22Rv1 (cell line): ENCODE results near the gene FBXW7.

Experiments
- H3K27ac ChIP-seq: fragments of 450-650 bp; 2 replicates; pipeline ENCODE4 v1.5.1; 2017
- ZFX ChIP-seq: fragments of 450-650 bp; IDR thresholded peaks from 2 replicates; pipeline ENCODE4 v1.6.1; 2017; ENCODE audit warnings: antibody characterized with exemption, borderline replicate concordance
- TF ChIP-seq, protein P1 (sequence below): fragments of 450-650 bp; IDR thresholded peaks from 2 replicates; pipeline ENCODE4 v1.5.1; 2017; ENCODE audit warnings: mild to moderate bottlenecking

FBXW7 gene

DNA sequence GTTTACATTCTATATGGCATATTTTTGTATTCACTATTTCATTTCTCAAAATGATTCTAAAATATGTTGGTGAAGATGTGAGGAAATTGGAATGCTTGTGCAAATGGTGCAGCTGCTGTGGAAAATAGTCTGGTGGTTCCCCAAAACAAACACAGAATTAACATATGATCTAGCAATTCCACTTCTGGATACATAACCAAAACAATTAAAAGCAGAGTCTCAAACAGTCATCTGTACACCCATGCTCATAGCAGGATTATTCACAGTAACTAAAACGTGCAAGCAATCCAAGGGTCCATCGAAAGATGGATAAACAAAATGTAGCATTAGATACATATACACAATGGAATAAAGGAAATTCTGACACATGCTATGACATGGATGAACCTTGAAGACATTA is 204.8 kb downstream of the FBXW7 start:
- TF ChIP-seq ZFX: no peak
- TF ChIP-seq, protein P1, sequence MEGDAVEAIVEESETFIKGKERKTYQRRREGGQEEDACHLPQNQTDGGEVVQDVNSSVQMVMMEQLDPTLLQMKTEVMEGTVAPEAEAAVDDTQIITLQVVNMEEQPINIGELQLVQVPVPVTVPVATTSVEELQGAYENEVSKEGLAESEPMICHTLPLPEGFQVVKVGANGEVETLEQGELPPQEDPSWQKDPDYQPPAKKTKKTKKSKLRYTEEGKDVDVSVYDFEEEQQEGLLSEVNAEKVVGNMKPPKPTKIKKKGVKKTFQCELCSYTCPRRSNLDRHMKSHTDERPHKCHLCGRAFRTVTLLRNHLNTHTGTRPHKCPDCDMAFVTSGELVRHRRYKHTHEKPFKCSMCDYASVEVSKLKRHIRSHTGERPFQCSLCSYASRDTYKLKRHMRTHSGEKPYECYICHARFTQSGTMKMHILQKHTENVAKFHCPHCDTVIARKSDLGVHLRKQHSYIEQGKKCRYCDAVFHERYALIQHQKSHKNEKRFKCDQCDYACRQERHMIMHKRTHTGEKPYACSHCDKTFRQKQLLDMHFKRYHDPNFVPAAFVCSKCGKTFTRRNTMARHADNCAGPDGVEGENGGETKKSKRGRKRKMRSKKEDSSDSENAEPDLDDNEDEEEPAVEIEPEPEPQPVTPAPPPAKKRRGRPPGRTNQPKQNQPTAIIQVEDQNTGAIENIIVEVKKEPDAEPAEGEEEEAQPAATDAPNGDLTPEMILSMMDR: no peak

DNA sequence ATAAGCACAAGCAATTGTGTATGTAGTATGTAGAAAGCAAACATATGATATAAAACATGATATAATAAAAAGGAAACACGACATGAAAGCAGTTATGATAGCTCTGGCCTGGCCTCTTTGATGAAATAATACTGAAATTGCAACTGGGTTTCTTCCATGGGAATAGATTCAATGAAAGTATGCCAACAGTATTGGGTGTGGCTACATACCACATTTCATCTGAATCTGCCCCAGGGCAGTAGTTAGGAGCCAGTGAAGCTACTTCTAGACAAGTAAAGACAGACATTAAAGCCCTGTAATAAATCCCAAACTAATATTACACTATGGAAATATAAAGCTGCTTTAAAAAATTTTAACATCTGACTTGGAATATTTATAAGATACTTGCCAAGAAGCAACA is 207.3 kb downstream of the FBXW7 start:
- TF ChIP-seq, protein P1: no peak
- no peak for TF ChIP-seq ZFX
- H3K27ac ChIP-seq: no peak overlapping the region

More for the DNA sequence above, 204.8 kb downstream of the FBXW7 start:
- no peak overlapping the region for H3K27ac ChIP-seq

DNA sequence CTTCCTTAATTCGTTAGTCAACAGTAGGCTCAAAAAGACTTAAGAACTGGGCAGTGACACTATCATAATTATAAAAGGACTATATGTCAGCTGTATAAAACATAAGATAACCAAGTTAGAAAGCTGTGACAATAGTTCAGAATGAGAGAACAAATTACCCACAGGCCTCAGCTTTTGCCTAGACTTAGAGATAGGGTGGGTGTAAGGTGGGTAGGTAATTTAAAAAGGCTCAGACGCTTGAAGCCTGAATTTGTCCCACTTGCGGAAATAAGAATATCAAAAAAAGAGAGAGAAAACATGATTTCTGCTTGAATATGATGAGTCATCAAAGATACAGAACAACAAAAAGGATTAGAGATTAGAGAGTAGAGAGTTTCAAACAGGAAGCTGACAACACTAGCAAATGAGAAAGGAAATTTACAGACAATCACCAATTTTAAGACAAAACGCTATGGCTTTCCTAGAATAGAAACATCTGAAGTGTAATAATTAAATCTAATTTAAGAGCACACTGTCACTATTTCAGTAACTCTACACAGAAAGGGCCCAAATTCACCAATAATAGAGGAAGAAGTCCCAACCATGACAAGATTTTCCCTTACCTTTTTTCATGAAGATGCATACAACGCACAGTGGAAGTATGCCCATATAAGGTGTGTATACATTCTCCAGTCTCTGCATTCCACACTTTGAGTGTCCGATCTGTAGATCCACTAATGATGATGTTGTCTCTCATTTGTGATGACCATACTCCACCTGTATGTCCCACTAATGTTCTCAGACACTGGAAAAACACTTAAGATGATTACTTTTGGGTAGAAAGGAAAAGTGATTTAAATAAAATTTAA is 208.1 kb downstream of the FBXW7 start:
- TF ChIP-seq ZFX: no peak
- TF ChIP-seq, protein P1: no peak

GRCh38 chr4:152325831-152326230 is 210.1 kb downstream of the FBXW7 start:
- no peak overlapping the region for H3K27ac ChIP-seq
- no peak for TF ChIP-seq ZFX
- TF ChIP-seq, protein P1: no peak

More for the DNA sequence above, 208.1 kb downstream of the FBXW7 start:
- no peak overlapping the region for H3K27ac ChIP-seq

- no peak for TF ChIP-seq ZFX
- TF ChIP-seq, protein P1: no peak
- H3K27ac ChIP-seq: no peak overlapping the region
Measured at GRCh38 chr4:152323221-152323620, 212.7 kb downstream of the FBXW7 start.

- no peak for TF ChIP-seq ZFX
- TF ChIP-seq, protein P1: no peak
- no peak overlapping the region for H3K27ac ChIP-seq
Measured at GRCh38 chr4:152322656-152323055, 213.2 kb downstream of the FBXW7 start.

DNA sequence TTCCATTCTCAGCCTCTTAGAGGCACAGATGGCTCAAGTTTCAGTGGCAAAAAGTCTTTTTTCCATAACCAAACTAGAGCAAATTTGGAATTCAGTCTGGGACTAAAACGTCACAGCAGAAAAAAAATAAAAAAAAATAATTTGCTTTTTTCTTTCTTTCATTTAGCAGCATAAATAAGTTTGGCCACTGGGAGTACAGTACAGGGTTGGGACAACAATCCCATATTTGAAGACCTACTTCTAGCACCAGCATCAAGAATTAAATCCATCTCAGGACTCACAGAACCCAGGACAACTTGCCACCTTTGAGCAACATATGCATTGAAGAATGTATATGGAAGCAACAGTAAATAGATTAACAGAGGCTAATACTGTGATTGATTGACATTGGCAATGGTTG is 214.0 kb downstream of the FBXW7 start:
- no peak overlapping the region for H3K27ac ChIP-seq
- TF ChIP-seq, protein P1: no peak
